ENCODE measurements around the gene TIPARP. TPM values are rescaled to one million over a fixed set of nuclear protein-coding genes. Genes with fewer than 3 reads are reported as not detected.

Gene TIPARP
- total and polyA plus RNA-seq, 2 of the 13 experiments (the other 11 are each of a cell fraction or from before 2014, with no cell fraction given) = 7.3 to 19.7 TPM

DNA sequence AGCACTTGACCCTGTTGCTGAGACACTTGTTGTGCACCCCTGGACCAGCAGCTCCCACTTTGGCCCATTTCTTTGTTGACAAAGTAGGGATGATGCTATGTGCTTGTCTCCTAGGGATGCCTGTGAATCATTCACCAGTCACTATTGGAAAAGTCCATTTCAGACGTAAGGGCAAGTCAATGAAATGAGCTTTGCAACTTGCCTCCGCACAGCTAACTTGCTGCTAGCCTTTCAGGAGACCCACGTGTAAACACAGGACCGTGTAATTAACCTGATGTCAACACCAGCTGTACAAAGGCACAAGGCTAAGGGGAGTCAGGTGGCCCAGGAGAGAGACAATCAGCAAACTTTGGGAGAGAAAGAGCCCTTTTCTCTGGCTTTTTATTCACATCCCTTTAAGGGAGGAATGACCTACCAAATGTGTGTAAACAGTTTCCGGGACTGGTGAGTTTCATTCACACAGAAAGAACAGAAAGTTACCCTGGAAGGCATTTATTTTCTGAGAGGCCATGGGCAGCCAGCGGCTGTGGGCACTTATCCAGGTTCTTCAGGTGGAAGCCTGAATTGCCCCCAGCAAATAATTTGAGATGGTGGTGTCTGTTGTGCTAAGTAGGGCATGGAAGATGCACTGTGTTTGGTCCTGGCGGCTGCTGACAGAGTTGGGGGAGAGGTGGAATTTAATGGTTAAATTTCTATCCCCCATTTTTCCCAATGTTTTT lies 54.0 kb downstream of the TIPARP start (continued):
- TF ChIP-seq, protein P1, sequence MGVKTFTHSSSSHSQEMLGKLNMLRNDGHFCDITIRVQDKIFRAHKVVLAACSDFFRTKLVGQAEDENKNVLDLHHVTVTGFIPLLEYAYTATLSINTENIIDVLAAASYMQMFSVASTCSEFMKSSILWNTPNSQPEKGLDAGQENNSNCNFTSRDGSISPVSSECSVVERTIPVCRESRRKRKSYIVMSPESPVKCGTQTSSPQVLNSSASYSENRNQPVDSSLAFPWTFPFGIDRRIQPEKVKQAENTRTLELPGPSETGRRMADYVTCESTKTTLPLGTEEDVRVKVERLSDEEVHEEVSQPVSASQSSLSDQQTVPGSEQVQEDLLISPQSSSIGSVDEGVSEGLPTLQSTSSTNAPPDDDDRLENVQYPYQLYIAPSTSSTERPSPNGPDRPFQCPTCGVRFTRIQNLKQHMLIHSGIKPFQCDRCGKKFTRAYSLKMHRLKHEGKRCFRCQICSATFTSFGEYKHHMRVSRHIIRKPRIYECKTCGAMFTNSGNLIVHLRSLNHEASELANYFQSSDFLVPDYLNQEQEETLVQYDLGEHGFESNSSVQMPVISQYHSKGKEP (CRISPR knock-in tag; IDR thresholded peaks at IDR 0.05) = no peak
- TF ChIP-seq ZNF263 (CRISPR knock-in tag; IDR thresholded peaks at IDR 0.05) (no peak), TAF1 (CRISPR knock-in tag; IDR thresholded peaks at IDR 0.05) (no peak), MAF1 (CRISPR knock-in tag; IDR thresholded peaks at IDR 0.05; ENCODE audit: borderline replicate concordance) (no peak), MED8 (CRISPR knock-in tag; IDR thresholded peaks at IDR 0.05; ENCODE audit: insufficient replicate concordance) (no peak), NFIB (CRISPR knock-in tag; IDR thresholded peaks at IDR 0.05; ENCODE audit: borderline replicate concordance) (no peak), ZNF468 (CRISPR knock-in tag; IDR thresholded peaks at IDR 0.05) (no peak), MEIS2 (CRISPR knock-in tag; IDR thresholded peaks at IDR 0.05) (peak; percentile 64; the same call in 1 of the 2 replicates), BCL6 (CRISPR knock-in tag; IDR thresholded peaks at IDR 0.05) (peak; percentile 74; the same call in 1 of the 2 replicates), TP53 (CRISPR knock-in tag; conservative IDR thresholded peaks at IDR 0.05) (no peak), PHF8 (CRISPR knock-in tag; IDR thresholded peaks at IDR 0.05) (no peak), KDM1A (CRISPR knock-in tag; IDR thresholded peaks at IDR 0.05) (peak; percentile 49; the same call in 1 of the 2 replicates), RFX5 (IDR thresholded peaks at IDR 0.05; ENCODE audit: low read depth, low read length) (no peak), NFKB2 (CRISPR knock-in tag; IDR thresholded peaks at IDR 0.05; ENCODE audit: borderline replicate concordance) (no peak), ZNF33B (CRISPR knock-in tag; IDR thresholded peaks at IDR 0.05) (no peak), ZFP1 (CRISPR knock-in tag; IDR thresholded peaks at IDR 0.05) (peak; percentile 53; the same call in 1 of the 2 replicates), ZNF33A (CRISPR knock-in tag; IDR thresholded peaks at IDR 0.05; ENCODE audit: borderline replicate concordance) (0 out of 2 replicates have a peak, but pooled peaks have one; percentile 77), ZNF12 (CRISPR knock-in tag; IDR thresholded peaks at IDR 0.05) (0 out of 2 replicates have a peak, but pooled peaks have one; percentile 40), SCMH1 (CRISPR knock-in tag; IDR thresholded peaks at IDR 0.05; ENCODE audit: borderline replicate concordance) (no peak), U2AF2 (IDR thresholded peaks at IDR 0.05; ENCODE audit: low read depth, low read length) (no peak), ZBTB7A (CRISPR knock-in tag; IDR thresholded peaks at IDR 0.05) (no peak), GPN1 (CRISPR knock-in tag; IDR thresholded peaks at IDR 0.05; ENCODE audit: borderline replicate concordance) (no peak), HOXA5 (CRISPR knock-in tag; IDR thresholded peaks at IDR 0.05) (no peak), SAP130 (CRISPR knock-in tag; IDR thresholded peaks at IDR 0.05; ENCODE audit: low read depth) (peak; percentile 93), ZNF773 (CRISPR knock-in tag; IDR thresholded peaks at IDR 0.05; ENCODE audit: borderline replicate concordance) (no peak)
- TF ChIP-seq, protein P2, sequence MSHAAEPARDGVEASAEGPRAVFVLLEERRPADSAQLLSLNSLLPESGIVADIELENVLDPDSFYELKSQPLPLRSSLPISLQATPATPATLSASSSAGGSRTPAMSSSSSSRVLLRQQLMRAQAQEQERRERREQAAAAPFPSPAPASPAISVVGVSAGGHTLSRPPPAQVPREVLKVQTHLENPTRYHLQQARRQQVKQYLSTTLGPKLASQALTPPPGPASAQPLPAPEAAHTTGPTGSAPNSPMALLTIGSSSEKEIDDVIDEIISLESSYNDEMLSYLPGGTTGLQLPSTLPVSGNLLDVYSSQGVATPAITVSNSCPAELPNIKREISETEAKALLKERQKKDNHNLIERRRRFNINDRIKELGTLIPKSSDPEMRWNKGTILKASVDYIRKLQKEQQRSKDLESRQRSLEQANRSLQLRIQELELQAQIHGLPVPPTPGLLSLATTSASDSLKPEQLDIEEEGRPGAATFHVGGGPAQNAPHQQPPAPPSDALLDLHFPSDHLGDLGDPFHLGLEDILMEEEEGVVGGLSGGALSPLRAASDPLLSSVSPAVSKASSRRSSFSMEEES (CRISPR knock-in tag; IDR thresholded peaks at IDR 0.05) = peak; percentile 93
- TF ChIP-seq, protein P3, sequence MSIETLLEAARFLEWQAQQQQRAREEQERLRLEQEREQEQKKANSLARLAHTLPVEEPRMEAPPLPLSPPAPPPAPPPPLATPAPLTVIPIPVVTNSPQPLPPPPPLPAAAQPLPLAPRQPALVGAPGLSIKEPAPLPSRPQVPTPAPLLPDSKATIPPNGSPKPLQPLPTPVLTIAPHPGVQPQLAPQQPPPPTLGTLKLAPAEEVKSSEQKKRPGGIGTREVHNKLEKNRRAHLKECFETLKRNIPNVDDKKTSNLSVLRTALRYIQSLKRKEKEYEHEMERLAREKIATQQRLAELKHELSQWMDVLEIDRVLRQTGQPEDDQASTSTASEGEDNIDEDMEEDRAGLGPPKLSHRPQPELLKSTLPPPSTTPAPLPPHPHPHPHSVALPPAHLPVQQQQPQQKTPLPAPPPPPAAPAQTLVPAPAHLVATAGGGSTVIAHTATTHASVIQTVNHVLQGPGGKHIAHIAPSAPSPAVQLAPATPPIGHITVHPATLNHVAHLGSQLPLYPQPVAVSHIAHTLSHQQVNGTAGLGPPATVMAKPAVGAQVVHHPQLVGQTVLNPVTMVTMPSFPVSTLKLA (IDR thresholded peaks at IDR 0.05) = peak; percentile 81
